ENCODE results near the gene CLDN2.
"Not testable (repeated sequence)": the region's sequence is repeated elsewhere in the genome, so short reads cannot be mapped to it uniquely, and the experiment has no call there.

CLDN2 gene

DNA sequence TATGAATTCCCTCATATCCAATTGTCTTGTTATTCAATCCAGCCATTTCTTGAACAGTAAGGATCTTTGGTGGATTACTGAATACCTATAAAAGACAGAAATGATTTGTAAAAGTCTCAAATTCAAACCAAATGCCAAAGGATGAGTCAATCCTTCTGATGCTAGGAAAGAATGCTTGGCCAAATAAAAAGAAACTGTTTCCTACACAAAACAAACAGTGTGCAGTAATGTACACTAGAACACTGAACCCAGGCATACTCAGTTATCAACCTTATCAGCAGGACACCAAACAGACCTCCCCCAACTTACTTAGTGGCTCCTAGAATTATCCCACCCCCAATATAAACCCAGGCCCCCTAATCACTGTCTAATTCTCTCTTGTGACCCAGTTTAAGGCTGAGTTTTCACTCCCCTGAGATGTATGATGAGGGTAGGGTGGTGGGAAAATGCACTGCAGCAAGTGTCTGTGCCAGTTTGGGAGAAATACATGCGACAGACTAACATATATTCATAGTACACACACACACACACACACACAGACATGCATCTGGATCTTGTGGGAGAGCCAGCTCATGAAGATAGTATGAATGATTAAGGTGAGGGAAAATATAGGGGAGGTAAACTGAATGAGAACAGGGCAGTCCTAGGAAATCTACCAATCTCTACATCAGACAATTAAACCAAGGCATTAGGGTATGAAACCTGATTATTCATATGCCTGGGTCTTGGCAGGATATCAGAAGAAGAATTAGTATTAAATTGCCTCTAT lies 35.0 kb downstream of the CLDN2 start:
- FAIRE-seq (no peak), DNase-seq (ENCODE audit: extremely low spot score, insufficient read length, low read depth) (no peak)

- FAIRE-seq: no peak
- no peak for DNase-seq (ENCODE audit: extremely low spot score, insufficient read length, low read depth)
Observed at GRCh38 chrX:106957856-106958255, 37.7 kb downstream of the CLDN2 start.

- no peak for DNase-seq (ENCODE audit: extremely low spot score, insufficient read length, low read depth)
Observed at GRCh38 chrX:106959901-106960300, 39.7 kb downstream of the CLDN2 start.

DNA sequence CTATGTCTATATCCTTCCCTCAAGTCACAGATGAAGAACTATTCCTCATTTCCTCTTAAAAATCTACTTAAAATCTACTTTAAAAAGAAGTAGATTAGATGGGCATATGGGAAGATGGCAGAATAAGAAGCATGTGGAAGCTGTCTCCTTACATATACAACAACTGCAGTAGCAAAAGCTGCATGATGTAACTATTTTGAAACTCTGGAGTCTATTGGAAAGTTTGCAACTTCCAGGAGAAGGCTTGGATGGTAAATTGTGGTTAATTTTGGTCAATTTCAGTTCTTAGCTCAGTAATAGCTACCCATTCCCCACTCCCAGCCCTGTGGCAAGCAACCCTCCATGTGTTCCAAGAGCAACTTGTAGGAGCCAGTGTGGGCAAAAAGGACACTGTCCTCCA lies 42.9 kb downstream of the CLDN2 start:
- no peak for FAIRE-seq
- no peak for DNase-seq (ENCODE audit: extremely low spot score, insufficient read length, low read depth)

More at GRCh38 chrX:106959901-106960300, 39.7 kb downstream of the CLDN2 start:
- FAIRE-seq: no peak

DNA sequence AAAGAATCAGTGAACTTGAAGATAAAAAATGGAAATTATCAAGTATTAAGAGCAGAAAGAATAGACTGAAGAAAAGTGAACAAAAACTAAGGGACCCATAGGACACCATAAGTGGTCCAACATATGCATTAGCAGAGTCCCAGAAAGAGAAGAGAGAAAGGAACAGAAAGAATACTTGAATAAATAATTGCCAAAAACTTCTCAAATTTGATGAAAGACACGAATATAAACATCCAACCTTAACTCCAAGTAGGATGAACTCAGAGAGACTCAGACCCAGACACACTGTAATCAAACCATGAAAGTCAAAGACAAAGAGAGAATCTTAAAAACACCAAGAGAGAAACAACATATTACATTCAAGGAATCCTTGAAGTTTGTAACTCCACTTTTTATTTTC lies 44.1 kb downstream of the CLDN2 start:
- DNase-seq (ENCODE audit: extremely low spot score, insufficient read length, low read depth): no peak

GRCh38 chrX:106966547-106966946 lies 46.3 kb downstream of the CLDN2 start:
- not testable (repeated sequence) for FAIRE-seq; DNase-seq (ENCODE audit: extremely low spot score, insufficient read length, low read depth)

More for the DNA sequence above, 44.1 kb downstream of the CLDN2 start:
- no peak for FAIRE-seq

GRCh38 chrX:106972896-106973295 lies 52.7 kb downstream of the CLDN2 start:
- no peak for DNase-seq (ENCODE audit: extremely low spot score, insufficient read length, low read depth)
- FAIRE-seq: no peak

DNA sequence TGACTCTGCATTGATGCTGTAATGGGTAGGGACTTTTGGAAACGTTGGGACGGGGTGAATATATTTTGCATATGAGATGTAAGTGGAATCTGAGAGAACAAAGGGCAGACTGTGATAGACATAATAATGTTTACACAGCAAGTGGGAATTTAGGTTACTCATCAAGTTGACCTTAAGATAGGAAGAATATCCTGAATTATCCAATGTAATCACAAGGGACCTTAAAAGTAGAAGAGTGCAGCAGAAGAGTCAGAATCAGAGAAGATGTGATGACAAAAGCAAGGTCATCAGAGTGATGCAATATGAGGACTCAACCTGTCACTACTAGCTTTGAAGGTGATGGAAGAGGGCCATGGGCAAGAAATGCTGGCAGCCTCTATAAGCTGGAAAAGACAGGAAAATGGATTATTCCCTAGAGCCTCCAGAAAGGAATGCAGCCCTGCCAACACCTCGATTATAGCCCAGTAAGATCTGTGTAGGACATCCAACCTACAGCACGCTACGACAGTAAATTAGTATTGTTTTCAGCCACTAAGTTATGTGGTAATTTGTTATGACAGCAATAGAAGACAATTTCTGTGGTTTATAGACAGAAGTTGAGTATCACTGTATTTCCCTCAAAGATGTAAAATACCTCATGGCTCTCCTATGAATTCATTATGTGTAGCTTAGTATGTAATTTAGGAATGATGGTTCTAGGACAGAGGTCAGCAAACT lies 53.4 kb downstream of the CLDN2 start:
- no peak for DNase-seq (ENCODE audit: extremely low spot score, insufficient read length, low read depth)
- FAIRE-seq: no peak

- DNase-seq (ENCODE audit: extremely low spot score, insufficient read length, low read depth): no peak
- FAIRE-seq: no peak
Observed at GRCh38 chrX:106976416-106976815, 56.2 kb downstream of the CLDN2 start.
